SIG-M5 (cell line): ENCODE measurements around the gene BUB1.
"Not testable (repeated sequence)": the region's sequence is repeated elsewhere in the genome, so short reads cannot be mapped to it uniquely, and the experiment has no call there.

Experiments used
- DNase-seq: peaks from one replicate; lab custom pipeline; 2025; lab: John Stamatoyannopoulos, UW

Gene BUB1

GRCh38 chr2:110591973-110592372 is 85.9 kb downstream of the BUB1 start:
- DNase-seq, result not testable (repeated sequence)

GRCh38 chr2:110589677-110590330 is 88.1 kb downstream of the BUB1 start:
- not testable (repeated sequence) for DNase-seq

- not testable (repeated sequence) for DNase-seq
Observed at GRCh38 chr2:110588520-110588919, 89.3 kb downstream of the BUB1 start.
